GM21423 (cell line): Measurements from ENCODE around the gene EYA2.

ENCODE experiments used
- ATAC-seq: cut with Tn5 transposase; IDR thresholded peaks from one replicate; pipeline ENCODE4 v1.9.1; 2021; ENCODE audit warnings: mild to moderate bottlenecking, moderate library complexity; ENCODE audit not compliant: unreplicated experiment

EYA2 gene

DNA sequence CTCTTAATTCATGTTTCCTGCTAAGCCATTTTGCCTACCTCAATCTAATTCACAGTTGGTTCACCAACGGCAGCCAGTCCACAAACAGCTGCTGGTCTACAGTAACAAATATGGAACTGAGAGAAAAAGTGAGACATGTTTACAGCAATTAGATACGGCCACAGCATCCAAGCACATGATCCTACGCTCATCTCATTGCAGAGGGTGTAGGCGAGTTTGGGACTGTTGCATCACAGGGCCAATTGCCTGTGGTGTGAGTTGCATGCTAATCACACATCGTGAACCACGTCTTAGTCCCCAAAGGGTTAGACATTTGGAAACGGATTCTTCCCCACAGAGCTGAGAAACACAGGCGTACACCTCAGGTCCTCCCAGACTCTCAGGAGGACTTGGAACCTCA lies 166.9 kb downstream of the EYA2 start:
- no peak for ATAC-seq

DNA sequence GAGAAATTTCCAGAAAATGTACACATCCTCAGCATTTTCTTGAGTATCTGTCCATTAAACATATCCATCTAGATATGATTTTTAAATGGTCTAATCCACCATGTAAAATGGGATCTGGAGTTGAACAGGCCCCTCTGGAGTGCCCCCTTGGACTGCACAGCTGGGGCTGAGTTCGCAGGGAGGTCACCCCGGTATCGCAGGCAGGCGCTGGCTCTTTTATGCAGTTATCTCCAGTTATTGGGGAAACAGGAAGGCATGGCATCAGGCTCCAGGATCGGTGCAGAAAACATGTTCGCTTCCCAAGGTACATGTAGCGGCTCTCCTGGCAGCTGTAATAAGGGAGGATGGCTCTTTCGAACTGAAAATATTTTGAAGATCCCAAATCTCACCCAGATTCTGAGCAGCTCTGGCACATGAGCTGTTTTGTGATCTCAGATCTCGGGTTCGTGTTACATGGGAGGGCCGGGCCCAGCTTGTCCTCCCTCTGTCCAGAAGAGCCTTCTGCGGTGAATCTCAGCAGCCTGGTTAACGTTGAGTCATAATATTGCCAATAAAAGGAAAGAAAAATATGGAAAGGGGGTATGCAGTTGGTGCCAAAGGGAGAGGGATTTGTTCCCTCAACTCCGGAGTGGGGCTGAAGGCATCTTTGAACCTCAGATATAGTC lies 167.7 kb downstream of the EYA2 start:
- no peak for ATAC-seq

DNA sequence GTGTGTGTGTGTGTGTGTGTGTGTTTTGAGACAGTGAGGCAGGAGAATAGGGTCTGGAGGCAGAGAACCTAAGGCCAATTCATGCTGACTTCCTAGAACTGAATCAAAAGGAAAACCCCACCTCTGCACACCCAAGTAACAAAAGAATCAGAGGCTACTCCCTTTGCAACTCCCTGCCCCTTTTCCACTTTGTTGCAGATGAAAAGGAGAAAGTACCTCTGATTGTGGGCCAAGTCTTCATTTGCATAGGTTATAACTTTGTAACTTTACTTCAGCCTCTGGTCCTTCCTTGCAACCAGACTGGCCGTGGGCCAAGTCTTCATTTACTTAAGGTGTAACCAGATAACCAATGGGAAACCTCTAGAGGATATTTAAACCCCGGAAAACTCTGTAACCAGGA lies 168.8 kb downstream of the EYA2 start:
- ATAC-seq, result no peak

DNA sequence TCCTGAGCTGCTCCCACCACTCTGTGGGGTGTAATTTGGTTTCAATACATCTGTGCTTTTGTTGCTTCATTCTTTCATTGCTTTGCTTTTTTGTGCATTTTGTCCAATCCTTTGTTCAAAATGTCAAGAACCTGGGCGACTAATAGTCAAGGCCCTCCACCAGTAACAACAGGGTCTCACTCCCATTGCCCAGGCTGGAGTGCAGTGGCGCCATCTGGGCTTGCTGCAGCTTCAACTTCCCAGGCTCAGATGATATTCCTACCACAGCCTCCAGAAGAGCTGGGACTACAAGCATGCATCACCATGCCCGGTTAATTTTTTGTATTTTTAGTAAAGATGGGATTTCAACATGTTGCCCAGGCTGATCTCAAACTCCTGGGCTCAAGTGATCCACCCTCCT lies 169.2 kb downstream of the EYA2 start:
- ATAC-seq, result no peak

DNA sequence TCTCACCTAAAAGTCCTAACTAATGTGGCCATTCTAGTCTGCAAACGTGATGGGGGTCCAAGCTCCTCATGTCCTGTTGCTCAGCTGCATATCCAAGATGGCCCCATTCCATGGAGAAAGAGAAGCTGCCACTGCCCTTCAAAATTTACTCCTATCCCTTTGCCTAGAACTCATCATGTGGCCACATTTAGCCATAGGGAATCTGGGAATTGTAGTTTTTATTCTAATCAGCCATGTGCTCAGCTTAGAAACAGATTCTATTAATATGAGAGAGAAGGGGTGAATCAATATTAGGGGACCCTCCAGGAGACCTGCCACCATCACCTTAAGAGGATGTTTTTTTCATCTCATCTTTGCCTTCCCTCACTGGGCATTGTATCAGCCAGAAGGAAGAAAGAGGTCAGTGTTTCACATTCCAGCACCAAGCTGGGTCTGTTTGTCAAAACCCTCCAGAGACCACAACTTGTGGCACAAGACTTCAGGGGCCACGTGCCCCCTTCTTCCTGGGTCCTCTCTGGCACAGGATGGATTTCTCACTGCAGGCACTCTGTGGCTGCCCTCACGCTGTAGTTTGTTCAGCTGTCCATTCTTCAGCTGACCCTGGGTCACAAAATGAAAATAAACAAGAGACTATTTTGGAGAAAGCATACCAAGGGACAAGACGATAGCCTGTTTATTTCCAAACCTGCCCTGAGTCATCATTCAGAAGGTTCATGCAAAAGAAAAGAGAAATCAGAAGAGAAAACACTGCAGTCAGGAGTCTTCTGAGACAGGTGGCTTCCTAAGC lies 172.0 kb downstream of the EYA2 start:
- ATAC-seq, result no peak

DNA sequence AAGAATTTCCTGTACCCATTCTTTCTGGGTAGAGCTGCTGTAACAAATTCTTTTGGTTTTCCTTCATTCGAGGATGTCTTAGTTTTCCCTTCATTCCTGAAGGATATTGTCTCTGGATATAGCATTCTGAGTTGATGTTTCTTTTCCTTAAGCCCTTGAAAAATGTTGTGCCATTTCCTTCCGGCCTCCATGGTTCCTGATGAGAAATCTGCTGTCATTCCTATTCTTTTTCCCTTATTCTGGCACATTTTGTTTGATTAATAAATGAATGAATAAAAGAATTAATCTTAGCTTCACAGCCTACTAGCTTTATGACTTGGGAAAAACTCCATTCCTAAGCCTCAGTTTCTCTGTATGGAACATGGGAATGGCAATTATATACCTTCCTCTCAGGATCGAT lies 173.1 kb downstream of the EYA2 start:
- no peak for ATAC-seq

DNA sequence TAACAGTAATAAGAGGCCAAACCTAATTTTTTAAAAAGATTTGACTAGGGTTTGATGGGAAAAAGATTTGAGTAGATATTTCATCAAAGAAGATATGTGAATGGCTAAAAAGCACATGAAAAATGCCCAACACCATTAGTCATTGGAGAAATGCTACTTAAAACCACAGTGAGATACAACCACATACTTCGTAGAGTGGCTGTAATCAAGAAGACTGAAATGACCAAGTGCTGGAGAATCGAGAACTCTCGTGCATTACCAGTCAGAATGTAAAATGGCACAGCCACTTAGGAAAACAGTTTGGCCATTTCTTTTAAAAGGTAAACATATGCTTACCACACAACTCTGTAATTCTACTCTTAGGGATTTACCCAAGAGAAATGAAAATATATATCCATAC lies 175.5 kb downstream of the EYA2 start:
- ATAC-seq, result no peak

DNA sequence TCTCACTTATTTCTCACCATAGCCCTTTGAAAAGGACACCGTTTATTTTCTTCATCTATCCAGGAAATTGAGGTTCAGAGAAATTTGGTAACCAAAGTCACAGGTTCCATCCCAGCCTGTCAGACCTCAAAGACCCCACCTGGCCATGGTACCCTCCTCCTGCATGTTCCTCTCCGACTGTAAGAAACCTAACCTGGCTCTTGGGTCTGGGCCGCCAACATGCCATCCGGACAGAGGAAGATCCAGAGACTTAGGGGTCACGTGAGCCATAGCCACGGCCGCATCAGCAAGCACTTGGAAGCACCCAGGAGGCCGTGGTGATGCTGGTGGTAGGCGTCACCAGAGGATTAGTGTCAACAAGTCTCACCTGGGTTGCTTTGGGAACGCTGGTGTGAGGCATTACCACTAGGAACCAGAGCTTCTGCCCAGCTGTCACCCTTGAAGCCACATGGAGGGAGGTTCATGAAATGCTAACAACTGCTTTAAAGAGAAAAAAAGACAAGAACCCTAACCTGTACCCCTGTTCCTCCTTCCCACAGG lies 177.1 kb downstream of the EYA2 start:
- ATAC-seq, result no peak

DNA sequence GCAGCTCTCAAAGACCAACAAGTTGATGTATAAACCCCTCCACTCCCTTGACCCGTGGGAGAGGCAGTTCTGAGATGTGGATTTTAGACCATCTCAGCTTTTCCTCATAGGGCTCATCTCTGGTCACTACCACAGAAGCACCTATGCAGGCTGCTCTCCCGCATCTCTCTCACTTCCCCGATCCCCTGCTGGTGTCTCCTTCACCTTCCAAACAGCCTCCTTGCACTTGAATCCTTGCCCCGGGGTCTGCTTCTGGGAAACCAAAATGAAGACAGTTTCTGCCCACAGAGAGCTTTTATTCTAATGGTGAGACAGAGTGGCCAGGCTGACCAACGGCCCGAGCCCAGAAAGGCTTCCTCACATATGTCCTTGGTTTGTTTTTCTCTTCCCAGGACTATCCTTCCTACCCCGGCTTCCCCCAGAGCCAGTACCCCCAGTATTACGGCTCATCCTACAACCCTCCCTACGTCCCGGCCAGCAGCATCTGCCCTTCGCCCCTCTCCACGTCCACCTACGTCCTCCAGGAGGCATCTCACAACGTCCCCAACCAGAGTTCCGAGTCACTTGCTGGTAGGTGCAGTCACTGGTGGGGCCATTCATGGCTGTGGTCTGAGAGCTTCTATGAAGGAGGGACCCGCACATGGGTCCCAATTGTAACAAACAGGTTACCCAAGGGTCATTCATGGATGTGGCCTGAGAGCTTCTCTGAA lies 179.3 kb downstream of the EYA2 start:
- no peak for ATAC-seq

DNA sequence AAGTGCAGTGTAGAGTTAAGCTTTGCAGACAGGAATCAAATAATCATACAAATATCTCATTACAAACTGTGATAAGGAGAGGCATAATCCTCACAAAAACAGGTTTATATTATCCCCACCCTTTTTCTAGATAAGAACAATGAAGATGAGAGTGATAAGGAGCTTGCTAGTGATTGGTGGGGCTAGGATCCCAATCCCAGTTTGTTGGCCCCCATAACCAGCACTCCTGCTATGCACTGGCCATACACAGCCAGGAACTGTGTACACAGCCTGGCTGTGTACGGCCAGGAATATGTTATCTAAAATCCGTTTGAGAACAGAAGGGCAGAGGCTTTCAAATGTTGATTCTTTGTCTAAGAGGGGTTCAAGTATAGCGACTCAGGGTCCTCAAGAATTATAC lies 180.6 kb downstream of the EYA2 start:
- ATAC-seq, result no peak

DNA sequence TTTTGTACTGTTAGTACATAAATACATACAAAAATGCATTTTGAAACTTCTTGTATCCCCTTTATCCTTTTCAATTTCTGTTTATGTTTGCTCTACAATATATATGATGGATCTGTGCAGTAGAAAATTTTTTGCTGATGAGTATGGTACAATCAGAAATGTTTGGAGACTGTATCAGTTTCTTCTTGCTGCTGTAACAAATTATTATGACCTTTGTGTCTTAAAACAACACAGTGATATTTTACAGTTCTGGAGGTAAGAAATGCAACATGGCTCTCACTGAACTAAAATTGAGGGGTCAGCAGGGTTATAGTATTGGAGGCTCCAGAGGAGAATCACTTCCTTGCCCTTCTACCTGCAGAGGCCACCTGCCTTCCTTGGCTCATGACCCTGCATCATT lies 184.4 kb downstream of the EYA2 start:
- ATAC-seq, result no peak

DNA sequence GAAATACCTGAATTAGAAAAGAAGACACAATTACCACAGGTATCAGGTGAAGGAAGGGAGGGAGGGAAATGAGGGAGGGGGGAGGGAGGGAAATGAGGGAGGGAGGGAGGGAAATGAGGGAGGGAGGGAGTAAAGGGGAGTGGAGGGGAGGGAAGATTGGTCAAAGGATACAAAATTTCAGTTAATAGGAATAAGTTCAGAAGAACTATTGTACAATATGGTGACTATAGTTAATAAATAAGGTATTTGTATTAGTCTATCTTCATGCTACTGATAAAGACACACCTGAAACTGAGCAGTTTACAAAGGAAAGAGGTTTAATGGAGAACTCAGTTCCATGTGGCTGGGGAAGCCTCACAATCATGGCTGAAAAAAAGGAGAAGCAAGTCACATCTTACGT lies 185.7 kb downstream of the EYA2 start:
- no peak for ATAC-seq

DNA sequence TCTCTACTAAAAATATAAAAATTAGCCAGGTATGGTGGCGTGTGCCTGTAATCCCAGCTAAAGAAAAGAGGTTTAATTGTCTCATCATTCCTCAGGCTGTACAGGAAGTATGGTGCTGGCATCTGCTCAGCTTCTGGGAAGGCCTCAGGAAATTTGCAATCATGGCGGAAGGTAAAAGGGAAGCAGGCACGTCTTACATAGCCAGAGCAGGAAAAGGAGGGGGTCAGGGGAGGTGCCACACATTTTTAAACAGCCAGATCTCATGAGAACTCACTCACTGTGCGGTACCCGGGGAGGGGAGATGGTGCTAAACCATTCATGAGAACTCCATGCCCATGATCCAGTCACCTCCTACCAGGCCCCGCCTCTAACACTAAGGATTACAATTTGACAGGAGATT lies 191.7 kb downstream of the EYA2 start:
- ATAC-seq, result no peak

DNA sequence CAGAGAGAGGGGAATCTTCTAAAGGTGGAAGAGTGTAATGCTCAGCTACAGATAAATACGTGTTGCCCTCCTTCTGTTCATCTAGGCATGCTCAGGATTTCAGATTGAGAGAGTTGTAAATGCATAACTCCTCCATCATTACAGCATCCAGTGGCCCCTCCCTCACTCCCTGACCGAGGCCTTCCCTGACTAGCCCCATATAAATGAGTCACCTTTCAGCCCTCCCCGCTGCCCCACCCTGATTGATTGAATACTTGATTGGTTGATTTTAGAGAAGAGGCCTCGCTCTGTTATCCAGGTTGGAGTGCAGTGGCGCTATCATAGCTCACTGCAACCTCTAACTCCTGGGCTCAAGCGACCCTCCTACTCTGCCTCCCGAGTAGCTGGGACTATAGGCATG lies 193.7 kb downstream of the EYA2 start:
- ATAC-seq, result no peak

DNA sequence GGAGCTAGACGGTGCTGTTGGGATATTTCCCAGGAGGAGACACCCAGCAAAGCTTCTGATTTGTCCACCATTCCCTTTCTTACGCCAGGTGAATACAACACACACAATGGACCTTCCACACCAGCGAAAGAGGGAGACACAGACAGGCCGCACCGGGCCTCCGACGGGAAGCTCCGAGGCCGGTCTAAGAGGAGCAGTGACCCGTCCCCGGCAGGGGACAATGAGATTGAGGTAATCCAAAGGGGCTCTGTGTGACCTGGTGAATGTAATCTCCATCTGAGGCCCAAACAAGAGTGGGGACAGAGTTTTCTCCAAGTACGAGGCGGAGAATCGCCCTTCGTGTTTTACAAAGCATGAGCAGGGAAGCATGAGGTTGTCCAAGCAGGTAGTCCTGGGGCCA lies 194.5 kb downstream of the EYA2 start:
- no peak for ATAC-seq

DNA sequence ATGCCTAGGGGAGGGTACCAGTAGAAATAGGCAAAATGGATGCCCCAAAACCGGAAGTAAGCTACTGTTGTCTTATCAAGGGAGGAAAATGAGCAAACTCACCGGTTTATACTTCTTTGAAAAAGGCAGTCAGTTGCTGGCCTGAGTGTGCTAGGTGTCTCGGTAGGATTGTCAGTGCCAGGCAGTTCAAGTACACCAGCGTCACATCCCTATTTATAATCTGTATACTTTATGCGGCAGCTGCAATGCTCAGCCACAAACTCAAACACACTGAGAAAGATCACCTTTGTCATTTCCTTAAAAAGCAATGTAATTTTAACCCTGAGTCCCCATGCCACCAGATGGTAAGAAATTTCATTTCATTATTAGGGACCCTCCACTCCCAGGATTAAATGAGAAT lies 196.2 kb downstream of the EYA2 start:
- ATAC-seq, result no peak

DNA sequence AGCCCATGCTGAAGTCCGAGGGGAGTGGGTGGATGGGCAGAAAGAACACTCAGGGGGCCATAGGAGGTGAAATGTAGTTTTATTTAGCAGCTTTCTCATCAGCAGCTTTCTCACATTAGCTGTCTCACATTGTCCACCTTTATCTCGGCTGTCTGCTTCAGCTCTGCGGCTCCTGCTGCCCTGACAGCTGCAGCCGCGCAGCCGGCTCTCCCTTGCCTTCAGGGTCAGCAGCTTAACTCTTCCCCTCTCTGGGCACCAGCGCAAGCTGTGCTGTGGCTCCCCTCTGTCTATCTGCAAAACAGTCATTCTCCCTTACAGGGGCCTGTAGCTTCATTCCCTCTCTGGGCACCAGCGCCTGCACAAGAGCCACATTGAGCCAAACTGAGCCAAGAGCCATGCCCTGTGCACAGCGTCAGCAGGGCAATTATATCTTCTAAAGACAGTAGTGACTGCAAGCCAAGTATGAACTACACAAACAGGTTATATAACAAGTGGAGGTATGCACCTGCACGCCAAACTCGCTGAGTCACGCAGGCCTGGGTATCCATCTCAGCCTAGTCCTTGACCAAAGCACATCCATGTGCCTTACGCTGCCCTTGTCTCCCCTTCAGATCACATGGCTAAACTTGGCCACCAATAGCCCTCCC lies 198.8 kb downstream of the EYA2 start:
- no peak for ATAC-seq

DNA sequence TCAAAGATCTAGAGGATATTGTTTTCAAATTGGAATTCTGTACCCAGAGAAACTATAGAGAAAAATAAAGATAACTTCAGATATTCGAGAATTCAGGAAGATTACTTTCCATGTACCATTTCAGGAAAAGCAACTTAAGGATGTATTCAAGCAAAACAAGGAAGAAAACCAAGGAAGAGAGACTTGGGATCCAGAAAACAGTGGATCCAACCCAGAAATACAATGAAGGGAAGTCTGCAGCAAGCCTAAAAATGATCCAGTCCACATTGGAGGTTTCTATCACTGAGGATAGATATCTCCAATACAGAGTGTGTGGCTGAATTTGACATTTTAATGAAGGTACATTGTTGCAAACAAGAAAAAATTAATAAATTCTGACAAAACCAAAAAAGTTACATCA lies 201.0 kb downstream of the EYA2 start:
- ATAC-seq, result no peak

DNA sequence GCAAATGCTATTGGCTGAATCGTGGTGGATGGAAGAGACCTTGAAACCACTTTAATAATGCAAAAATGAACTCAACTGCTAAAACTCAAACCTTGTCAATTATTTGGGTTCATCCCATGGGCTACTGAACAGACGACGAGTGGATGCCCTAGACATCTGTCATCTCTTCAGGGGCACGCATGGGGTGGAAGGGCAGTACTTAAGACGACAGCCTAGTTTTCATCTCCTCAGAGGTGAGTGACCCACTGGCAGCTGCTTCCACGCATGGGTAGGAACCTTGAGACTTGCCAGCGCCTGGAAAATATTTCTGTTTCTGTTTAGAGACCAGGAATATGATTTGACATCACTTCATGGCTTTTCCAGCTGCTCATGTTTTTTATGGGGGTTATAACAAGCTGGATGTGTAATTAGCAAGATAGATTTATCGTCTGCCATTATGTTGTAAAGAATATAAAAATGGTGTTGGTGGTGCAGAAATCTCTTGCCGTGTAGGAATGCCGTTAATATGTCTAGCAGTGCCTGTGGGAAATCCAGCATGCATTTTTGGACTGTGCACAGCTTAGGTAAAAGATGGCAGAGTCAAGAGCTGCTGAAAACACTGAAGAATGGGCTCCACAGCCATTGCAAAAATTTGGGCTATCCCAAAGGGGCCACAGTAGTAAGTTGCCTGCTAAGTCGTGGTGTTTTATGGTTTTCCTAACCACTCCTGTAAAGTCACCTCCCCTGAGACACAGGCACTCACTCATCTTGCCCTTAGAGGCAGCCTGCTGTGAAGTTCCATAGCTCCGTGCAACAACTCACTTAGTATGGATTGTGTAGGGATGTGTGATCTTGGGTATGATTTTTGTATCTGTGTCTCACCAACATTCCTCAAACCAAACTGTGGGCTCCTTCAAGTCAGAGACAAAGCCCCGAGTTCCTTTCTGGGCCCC lies 203.3 kb downstream of the EYA2 start:
- ATAC-seq, result no peak

DNA sequence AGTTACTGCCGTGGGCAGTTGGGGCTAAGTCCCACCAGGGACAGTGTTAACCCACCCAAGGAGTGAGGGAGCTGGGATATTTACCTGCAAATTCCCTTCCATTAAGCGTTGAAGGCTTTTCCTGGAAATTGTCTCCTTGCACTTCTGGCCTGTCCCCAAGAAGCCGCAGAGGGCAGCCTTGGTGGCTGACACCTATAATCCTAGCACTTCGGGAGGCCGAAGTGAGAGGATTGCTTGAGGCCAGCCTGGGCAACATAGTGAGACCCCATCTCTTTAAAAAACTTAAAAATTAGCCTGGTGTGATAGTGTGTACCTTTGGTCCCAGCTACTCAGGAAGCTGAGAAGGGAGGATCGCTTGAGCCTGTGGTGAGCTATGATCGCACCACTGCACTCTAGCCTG lies 204.4 kb downstream of the EYA2 start:
- ATAC-seq, result no peak
